Measurements from ENCODE around the gene PRR18.
"Not testable (repeated sequence)": the region's sequence is repeated elsewhere in the genome, so short reads cannot be mapped to it uniquely, and the experiment has no call there.

PRR18 gene

GRCh38 chr6:166308033-166308768 is at the start of gene PRR18:
Gene PRR18 (minus strand): TSS chr6:166308392. CDS start chr6:166308142, 250 bp downstream.
- DNase-seq: peak; percentile 31

GRCh38 chr6:166355552-166355951 is 47.4 kb upstream of the PRR18 start:
- no peak for DNase-seq

- no peak for DNase-seq
These were observed 46.8 kb upstream of the PRR18 start for GRCh38 chr6:166354965-166355364.

GRCh38 chr6:166354143-166354542 is 46.0 kb upstream of the PRR18 start:
- DNase-seq: no peak

GRCh38 chr6:166353507-166353906 is 45.3 kb upstream of the PRR18 start:
- no peak for DNase-seq

- DNase-seq: no peak
These were observed 44.7 kb upstream of the PRR18 start for GRCh38 chr6:166352923-166353322.

- DNase-seq: no peak
These were observed 43.6 kb upstream of the PRR18 start for GRCh38 chr6:166351715-166352285.

GRCh38 chr6:166348305-166348949 is 40.2 kb upstream of the PRR18 start:
- no peak for DNase-seq

GRCh38 chr6:166346965-166347364 is 38.8 kb upstream of the PRR18 start:
- DNase-seq: no peak

- DNase-seq: no peak
These were observed 38.3 kb upstream of the PRR18 start for GRCh38 chr6:166346449-166346848.

- DNase-seq: not testable (repeated sequence)
These were observed 37.5 kb upstream of the PRR18 start for GRCh38 chr6:166345672-166346071.

- not testable (repeated sequence) for DNase-seq
These were observed 36.7 kb upstream of the PRR18 start for GRCh38 chr6:166344921-166345320.

GRCh38 chr6:166344240-166344639 is 36.0 kb upstream of the PRR18 start:
- no peak for DNase-seq

- no peak for DNase-seq
These were observed 34.9 kb upstream of the PRR18 start for GRCh38 chr6:166343150-166343487.

GRCh38 chr6:166342349-166343149 is 34.4 kb upstream of the PRR18 start, which contains the start of gene SFT2D1:
Gene SFT2D1 (minus strand): TSS chr6:166342545. CDS start chr6:166342481, 64 bp downstream.
- peak; percentile 92 for DNase-seq

- no peak for DNase-seq
These were observed 33.8 kb upstream of the PRR18 start for GRCh38 chr6:166341977-166342348.

GRCh38 chr6:166341464-166341863 is 33.3 kb upstream of the PRR18 start:
- no peak for DNase-seq

GRCh38 chr6:166338854-166339253 is 30.7 kb upstream of the PRR18 start:
- no peak for DNase-seq

- no peak for DNase-seq
These were observed 28.7 kb upstream of the PRR18 start for GRCh38 chr6:166336847-166337246.

- no peak for DNase-seq
These were observed 27.4 kb upstream of the PRR18 start for GRCh38 chr6:166335378-166336302.

GRCh38 chr6:166334878-166335277 is 26.7 kb upstream of the PRR18 start:
- no peak for DNase-seq
